Fibroblast of lung (primary cell): ENCODE measurements around the gene MEOX2. TPM values are rescaled to one million over a fixed set of nuclear protein-coding genes. Genes with fewer than 3 reads are reported as not detected.

ENCODE experiments used
- DNase-seq, 2 donors: peaks; one replicate each; pipeline versions ENCODE4 v3.0.0 to v3.0.0-alpha.2; 2010; ENCODE audit warnings: low read depth in 2 of 2
- H2AFZ ChIP-seq: 2 replicates; pipeline ENCODE4 v1.5.1; 2012; ENCODE audit warnings: low read length, control low read depth, inconsistent platforms
- H3K27ac ChIP-seq: 2 replicates; pipeline ENCODE4 v1.5.1; 2011; ENCODE audit warnings: low read length, control low read depth; ENCODE audit not compliant: insufficient read depth
- H3K27me3 ChIP-seq: 2 replicates; pipeline ENCODE4 v1.5.1; 2011; ENCODE audit warnings: mild to moderate bottlenecking, low read length; ENCODE audit not compliant: control insufficient read depth, insufficient read depth
- H3K36me3 ChIP-seq: 2 replicates; pipeline ENCODE4 v1.5.1; 2011; ENCODE audit warnings: low read length; ENCODE audit not compliant: control insufficient read depth, insufficient read depth
- H3K4me1 ChIP-seq: 2 replicates; pipeline ENCODE4 v1.5.1; 2011; ENCODE audit warnings: low read length; ENCODE audit not compliant: control insufficient read depth, insufficient read depth; ENCODE audit errors: extremely low read depth
- H3K4me2 ChIP-seq: 2 replicates; pipeline ENCODE4 v1.5.1; 2011; ENCODE audit warnings: low read length, control low read depth; ENCODE audit not compliant: insufficient read depth; ENCODE audit errors: extremely low read depth
- H3K4me3 ChIP-seq, 4 experiments: fragments of 200-600 bp in 1 of 4; sonication (generic) in 1 of 4; replicated peaks in 1 of 4; 2 replicates each; pipeline ENCODE4 v1.5.1; 2011 to 2016; ENCODE audit warnings: low read length in 4 of 4, low read depth in 3 of 4, mild to moderate bottlenecking in 3 of 4, control low read depth in 2 of 4, inconsistent platforms in 1 of 4, mixed read lengths in 1 of 4; ENCODE audit not compliant: insufficient read depth in 1 of 4; ENCODE audit errors: control extremely low read depth in 1 of 4
- H3K79me2 ChIP-seq: 2 replicates; pipeline ENCODE4 v1.5.1; 2012; ENCODE audit warnings: mild to moderate bottlenecking, low read length, inconsistent platforms; ENCODE audit not compliant: control insufficient read depth, insufficient read depth
- H3K9ac ChIP-seq: 2 replicates; pipeline ENCODE4 v1.5.1; 2011; ENCODE audit warnings: mild to moderate bottlenecking, low read length, control low read depth; ENCODE audit not compliant: insufficient read depth
- H3K9me3 ChIP-seq: 2 replicates; pipeline ENCODE4 v1.5.1; 2012; ENCODE audit warnings: low read depth, low read length; ENCODE audit not compliant: control insufficient read depth, insufficient read depth
- H4K20me1 ChIP-seq: 2 replicates; pipeline ENCODE4 v1.5.1; 2011; ENCODE audit warnings: low read length; ENCODE audit not compliant: control insufficient read depth, insufficient read depth; ENCODE audit errors: extremely low read depth
- CTCF ChIP-seq, 2 donors: IDR thresholded peaks in 1 of 2; conservative IDR thresholded peaks in 1 of 2; 1 replicate in 1 of 2; 2 replicates in 1 of 2; pipeline ENCODE4 v1.5.1; 2011 to 2012; ENCODE audit warnings: low read length in 2 of 2, control low read depth in 1 of 2, inconsistent platforms in 1 of 2, low read depth in 1 of 2, mild to moderate bottlenecking in 1 of 2
- EZH2 ChIP-seq: IDR thresholded peaks from 2 replicates; pipeline ENCODE4 v1.5.1; 2012; ENCODE audit warnings: low read length, control low read depth, mild to moderate bottlenecking; ENCODE audit errors: missing control alignments
- polyA plus RNA-seq, 2 donors: library from polyadenylated mRNA; depleted of rRNA in 1 of 2; stranded (reverse) in 1 of 2; unstranded in 1 of 2; fragments of >200 nt; gene quantifications; 2 replicates each; pipeline ENCODE4 v1.2.1, GENCODE V29; 2011 to 2012; ENCODE audit warnings: missing spikeins in 1 of 2
- total RNA-seq: library from RNA; depleted of rRNA; stranded (reverse); fragments of >200 nt; gene quantifications from 2 replicates; pipeline ENCODE4 v1.2.1, GENCODE V29; 2014

The MEOX2 gene
- total and polyA plus RNA-seq, 2 donors (not counting 1 experiment from before 2014, with no cell fraction given) = 0.28 to 0.50 TPM

- no peak overlapping the region for H3K27ac ChIP-seq
- peaks cover 13% of the 10 kb centered on the region for H3K27me3 ChIP-seq
- H2AFZ ChIP-seq = no peak overlapping the region
- TF ChIP-seq CTCF (conservative IDR thresholded peaks at IDR 0.05 in 1 of 2, IDR thresholded peaks at IDR 0.05 in 1 of 2; ENCODE audit: low read depth in 1 of 2, low read length in 2 of 2) = no peak
- TF ChIP-seq EZH2 = no peak
- H3K9me3 ChIP-seq = no peaks in the 10 kb centered on the region
- H3K79me2 ChIP-seq = no peaks in the 10 kb centered on the region
- no peaks in the 10 kb centered on the region for H3K36me3 ChIP-seq
- no peak overlapping the region for H3K9ac ChIP-seq
- H3K4me3 ChIP-seq = peak overlapping the region in 2 of 4 experiments; percentile 57 to 73
- no peaks in the 10 kb centered on the region for H4K20me1 ChIP-seq
- peak overlapping the region; percentile 96 for H3K4me2 ChIP-seq
- peaks cover 3% of the 10 kb centered on the region for H3K4me1 ChIP-seq
- no peak for DNase-seq
Observed at GRCh38 chr7:15688279-15688626, 1.8 kb upstream of the MEOX2 start.

DNA sequence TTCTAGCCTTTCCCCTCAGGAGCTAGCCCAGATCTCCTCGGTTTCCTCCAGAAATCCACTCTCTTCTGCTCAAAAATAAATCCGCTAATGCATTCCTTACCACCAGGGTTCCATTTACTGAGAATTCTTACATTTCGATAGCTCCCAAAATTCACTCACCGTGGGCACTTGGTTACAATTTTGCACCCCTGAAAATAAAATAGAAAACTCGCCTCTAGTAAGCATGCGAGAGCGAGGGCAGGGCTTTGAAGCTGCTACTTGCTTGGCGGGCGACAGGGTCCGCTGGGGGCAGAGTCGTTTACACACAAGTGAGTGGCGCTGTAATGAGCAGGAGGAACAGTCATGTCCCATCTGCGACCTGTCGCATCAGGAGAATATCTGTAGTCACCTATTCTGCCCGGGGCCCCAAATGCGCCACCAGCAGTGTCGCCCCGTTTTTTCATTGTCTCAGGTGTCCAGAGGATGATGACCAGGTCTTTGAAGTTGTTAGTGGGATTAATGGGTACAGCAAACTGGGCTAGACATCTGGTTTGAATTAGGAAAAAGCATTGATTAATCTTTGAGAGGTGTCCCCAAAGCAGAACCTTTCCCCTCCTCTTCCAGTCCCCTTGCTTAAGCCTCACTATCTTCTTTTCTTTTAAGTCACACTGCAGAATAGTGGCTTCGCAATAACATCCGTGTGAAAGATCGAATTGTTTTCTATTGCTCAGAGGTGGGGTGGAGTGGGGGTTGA is 1.2 kb upstream of the MEOX2 start:
- peak in 1 of 2 donors; percentile 28 for DNase-seq
- H3K9ac ChIP-seq = no peak overlapping the region
- no peaks in the 10 kb centered on the region for H3K9me3 ChIP-seq
- H3K4me1 ChIP-seq = peaks cover 3% of the 10 kb centered on the region
- no peak for TF ChIP-seq CTCF (conservative IDR thresholded peaks at IDR 0.05 in 1 of 2, IDR thresholded peaks at IDR 0.05 in 1 of 2; ENCODE audit: low read depth in 1 of 2, low read length in 2 of 2)
- no peak for TF ChIP-seq EZH2
- no peaks in the 10 kb centered on the region for H3K36me3 ChIP-seq
- peaks cover 13% of the 10 kb centered on the region for H3K27me3 ChIP-seq
- no peaks in the 10 kb centered on the region for H4K20me1 ChIP-seq
- no peak overlapping the region for H2AFZ ChIP-seq
- H3K4me3 ChIP-seq = peak overlapping the region; percentile 3 to 73 (median 60)
- H3K27ac ChIP-seq = no peak overlapping the region
- H3K4me2 ChIP-seq = peak overlapping the region; percentile 96
- no peaks in the 10 kb centered on the region for H3K79me2 ChIP-seq

- Histone ChIP-seq H3K27ac (no peak overlapping the region), H3K9ac (no peak overlapping the region), H3K27me3 (peaks cover 13% of the 10 kb centered on the region), H2AFZ (peak overlapping the region; percentile 87), H4K20me1 (no peaks in the 10 kb centered on the region), H3K4me1 (peaks cover 3% of the 10 kb centered on the region), H3K4me3 (peak overlapping the region; percentile 57 to 73 (median 64)), H3K9me3 (no peaks in the 10 kb centered on the region), H3K79me2 (no peaks in the 10 kb centered on the region), H3K4me2 (peak overlapping the region; percentile 96), H3K36me3 (no peaks in the 10 kb centered on the region)
- TF ChIP-seq CTCF (conservative IDR thresholded peaks at IDR 0.05 in 1 of 2, IDR thresholded peaks at IDR 0.05 in 1 of 2; ENCODE audit: low read depth in 1 of 2, low read length in 2 of 2) (no peak), EZH2 (peak; percentile 10)
- no peak for DNase-seq
Observed at GRCh38 chr7:15686957-15687545, 568 bp upstream of the MEOX2 start.
